GM12892 (cell line): ENCODE measurements around the gene RIN2.

Source experiments
- DNase-seq: peaks from one replicate; pipeline ENCODE4 v3.0.0; 2011; ENCODE audit not compliant: insufficient read length
- FAIRE-seq: peaks from 2 replicates; lab custom pipeline; 2011; peaks lifted over from hg19 to GRCh38; lab: Jason Lieb, UNC
- POLR2A ChIP-seq: IDR thresholded peaks from 2 replicates; pipeline ENCODE4 v1.6.1; 2011; ENCODE audit warnings: low read depth, low read length, control low read depth
- POLR2AphosphoS5 ChIP-seq: IDR thresholded peaks from 2 replicates; pipeline ENCODE4 v1.6.1; 2011; ENCODE audit warnings: low read depth, low read length, control low read depth
- TAF1 ChIP-seq: IDR thresholded peaks from 2 replicates; pipeline ENCODE4 v1.6.1; 2011; ENCODE audit warnings: low read depth, mild to moderate bottlenecking, control low read depth, low read length, borderline replicate concordance

RIN2 gene

GRCh38 chr20:19723813-19724430 is 34.1 kb upstream of the RIN2 start:
- no peak for DNase-seq
- TF ChIP-seq POLR2AphosphoS5: no peak
- TF ChIP-seq POLR2A: no peak
- no peak for TF ChIP-seq TAF1
- FAIRE-seq: no peak

DNA sequence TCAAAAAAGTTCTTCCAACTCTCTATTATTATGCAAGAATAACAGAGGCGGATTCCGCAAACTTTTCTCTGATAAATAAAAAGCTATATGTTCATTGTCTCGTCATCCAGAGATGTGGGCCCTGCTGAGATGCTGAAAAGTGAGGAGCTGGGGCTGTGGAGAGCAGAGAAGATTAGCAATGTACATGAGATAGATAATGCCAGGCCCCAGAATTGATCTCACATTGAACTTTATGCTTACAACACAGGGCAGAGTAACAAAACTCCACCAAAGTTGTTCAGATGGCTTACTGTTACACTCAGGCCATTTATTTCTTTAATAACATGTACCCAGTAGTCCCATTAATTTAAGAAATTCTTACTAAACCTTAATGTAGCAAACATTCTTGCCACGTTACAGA is 32.7 kb upstream of the RIN2 start:
- no peak for TF ChIP-seq POLR2AphosphoS5
- TF ChIP-seq POLR2A: no peak
- TF ChIP-seq TAF1: no peak
- FAIRE-seq (no peak), DNase-seq (no peak)

DNA sequence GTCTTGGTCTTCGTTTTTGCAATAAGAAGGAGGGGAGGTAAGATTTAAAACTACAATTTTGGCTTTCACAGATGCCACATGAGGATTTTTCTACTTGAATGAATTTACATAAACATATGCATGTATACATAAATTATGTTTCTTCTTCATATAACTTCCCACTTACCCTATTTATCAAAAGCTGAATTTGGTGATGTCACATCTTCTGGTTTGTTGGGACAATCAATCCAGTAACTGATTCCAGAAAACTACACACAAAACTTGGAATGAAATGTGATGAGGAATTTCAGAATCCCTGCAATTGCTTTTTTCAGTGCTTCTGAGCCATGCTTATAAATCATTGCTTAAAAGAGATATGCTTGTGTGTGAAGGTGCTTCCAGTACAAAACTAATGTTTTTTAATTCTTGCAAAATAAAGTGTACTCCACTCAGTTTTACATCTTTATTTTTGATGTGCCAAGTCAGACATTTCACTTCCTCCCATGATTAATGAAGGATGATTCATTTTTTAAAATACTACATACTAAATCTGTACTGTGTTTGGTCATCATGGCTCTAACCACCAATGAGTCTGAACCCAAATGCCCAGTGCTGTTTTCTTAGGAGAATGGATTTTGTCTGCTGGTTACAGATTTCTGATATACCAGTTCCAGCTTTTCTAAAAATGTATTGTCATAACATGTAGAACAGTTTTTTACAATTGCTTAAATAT is 32.1 kb upstream of the RIN2 start:
- DNase-seq (no peak), FAIRE-seq (no peak)
- TF ChIP-seq POLR2AphosphoS5: no peak
- TF ChIP-seq TAF1: no peak
- TF ChIP-seq POLR2A: no peak

- DNase-seq (no peak), FAIRE-seq (no peak)
- no peak for TF ChIP-seq POLR2A
- TF ChIP-seq TAF1: no peak
- no peak for TF ChIP-seq POLR2AphosphoS5
Observed at GRCh38 chr20:19727251-19727847, 30.7 kb upstream of the RIN2 start.

GRCh38 chr20:19729672-19730071 is 28.4 kb upstream of the RIN2 start:
- TF ChIP-seq TAF1 (no peak), POLR2A (no peak), POLR2AphosphoS5 (no peak)

DNA sequence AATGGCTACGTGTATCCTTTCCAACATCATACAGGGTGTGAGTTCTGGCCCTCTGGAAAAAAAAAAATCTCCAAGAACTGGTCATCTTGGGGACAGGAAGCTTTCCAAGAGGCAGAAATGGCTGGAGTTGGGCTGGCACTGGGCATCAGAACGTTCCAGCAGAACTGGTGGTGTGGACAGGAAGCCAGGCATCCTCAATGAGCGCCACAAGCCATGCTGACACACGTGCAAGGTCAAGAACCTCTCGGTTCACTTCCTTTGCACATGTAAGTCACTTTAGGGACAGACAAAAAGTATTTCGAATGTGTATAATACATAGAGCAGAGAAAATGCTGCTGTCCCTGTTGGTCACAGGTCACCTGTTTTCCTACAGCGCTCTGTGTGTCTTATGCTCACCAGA is 27.4 kb upstream of the RIN2 start:
- no peak for TF ChIP-seq POLR2A
- no peak for TF ChIP-seq TAF1
- TF ChIP-seq POLR2AphosphoS5: no peak
- FAIRE-seq (no peak), DNase-seq (no peak)

More at GRCh38 chr20:19729672-19730071, 28.4 kb upstream of the RIN2 start:
- FAIRE-seq (no peak), DNase-seq (no peak)

GRCh38 chr20:19734811-19735210 is 23.2 kb upstream of the RIN2 start:
- TF ChIP-seq POLR2A: no peak
- TF ChIP-seq POLR2AphosphoS5: no peak
- TF ChIP-seq TAF1: no peak
- FAIRE-seq: no peak
- DNase-seq: no peak

DNA sequence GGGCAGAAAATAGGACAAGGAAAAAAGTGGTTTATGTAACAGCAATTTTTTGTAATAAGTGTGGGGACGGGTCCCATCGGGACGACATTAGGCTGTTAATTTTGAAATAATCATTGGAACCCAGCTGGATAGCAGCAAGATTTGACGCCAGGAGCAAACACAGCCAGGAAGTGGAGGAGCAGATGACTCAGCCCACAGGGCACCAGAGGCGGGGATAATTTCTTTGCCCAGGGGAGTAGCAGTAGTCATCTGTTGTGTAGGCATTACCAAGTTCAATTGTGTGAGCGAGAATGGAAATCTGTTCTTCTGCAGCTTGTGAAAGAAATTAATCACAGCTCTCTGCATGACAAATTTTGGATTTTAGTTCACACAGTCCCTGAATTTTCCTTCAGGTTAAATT is 22.6 kb upstream of the RIN2 start:
- no peak for TF ChIP-seq TAF1
- TF ChIP-seq POLR2AphosphoS5: no peak
- TF ChIP-seq POLR2A: no peak
- FAIRE-seq (no peak), DNase-seq (no peak)

DNA sequence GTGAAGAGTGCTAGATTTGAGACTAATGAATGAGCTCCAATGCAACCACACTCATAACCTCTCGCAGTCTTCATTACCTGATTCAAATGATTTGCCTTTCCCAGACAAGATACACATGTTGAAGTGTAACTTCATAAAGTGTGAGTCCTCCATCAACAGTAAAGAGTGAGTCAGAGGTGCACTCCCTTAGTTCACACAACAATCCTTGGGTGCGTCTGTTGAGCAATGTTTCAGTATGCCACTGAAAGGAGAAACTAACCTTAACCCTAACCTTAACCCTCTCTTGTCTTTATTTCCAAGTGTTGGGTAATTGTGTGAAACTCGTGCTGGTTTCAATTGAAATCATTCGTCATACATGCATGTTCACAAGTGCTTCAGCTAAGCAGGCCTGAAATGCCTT is 21.0 kb upstream of the RIN2 start:
- FAIRE-seq (no peak), DNase-seq (no peak)
- TF ChIP-seq POLR2A (no peak), TAF1 (no peak), POLR2AphosphoS5 (no peak)

- TF ChIP-seq POLR2AphosphoS5: no peak
- TF ChIP-seq TAF1: no peak
- no peak for TF ChIP-seq POLR2A
- FAIRE-seq: no peak
- DNase-seq: no peak
Observed at GRCh38 chr20:19738951-19739350, 19.1 kb upstream of the RIN2 start.

DNA sequence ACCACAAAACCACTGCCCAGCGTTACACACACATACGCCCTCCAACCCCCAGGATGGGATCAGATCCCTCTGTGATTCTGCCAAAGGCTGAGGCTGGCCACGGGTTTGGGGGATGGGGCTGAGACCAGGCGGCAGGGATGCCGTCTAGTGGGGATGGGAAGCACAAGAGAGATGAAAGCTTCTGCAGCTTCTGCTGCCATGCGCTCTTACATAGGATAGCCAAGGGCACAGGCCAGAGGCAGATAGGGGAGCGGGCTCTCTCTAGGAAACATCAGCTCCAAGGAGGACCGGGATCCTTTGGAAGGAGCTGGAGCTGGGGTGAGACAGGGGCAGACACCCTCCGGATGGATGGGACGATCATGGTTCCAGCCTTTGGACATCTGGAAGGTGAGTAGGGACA is 18.7 kb upstream of the RIN2 start:
- FAIRE-seq (no peak), DNase-seq (no peak)
- no peak for TF ChIP-seq POLR2AphosphoS5

- DNase-seq (no peak), FAIRE-seq (no peak)
- TF ChIP-seq POLR2A: no peak
- no peak for TF ChIP-seq POLR2AphosphoS5
- TF ChIP-seq TAF1: no peak
Observed at GRCh38 chr20:19740512-19740911, 17.5 kb upstream of the RIN2 start.

GRCh38 chr20:19741924-19742323 is 16.1 kb upstream of the RIN2 start:
- FAIRE-seq (no peak), DNase-seq (no peak)
- TF ChIP-seq TAF1: no peak
- no peak for TF ChIP-seq POLR2AphosphoS5
- TF ChIP-seq POLR2A: no peak
